ENCODE data around the gene KDM4C.

Gene KDM4C

DNA sequence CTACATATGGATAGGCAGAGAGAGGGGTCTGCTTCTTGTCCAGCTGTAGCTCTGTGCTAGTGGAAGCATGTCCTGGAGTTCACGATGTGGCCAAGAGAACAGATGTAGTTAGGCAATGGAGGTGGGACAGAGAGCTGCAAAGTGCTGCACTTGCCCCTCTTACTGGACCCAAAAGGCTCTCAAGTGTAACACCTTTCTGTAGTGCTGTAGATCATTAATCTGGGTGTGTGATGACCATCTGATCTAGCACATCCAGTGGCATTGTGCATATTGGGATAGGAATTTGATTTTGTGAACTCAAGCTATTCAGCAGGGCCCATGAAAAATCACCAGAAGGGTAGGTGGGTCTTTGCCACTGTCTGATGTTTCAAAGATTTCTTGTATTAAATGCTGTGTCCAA lies 151.4 kb downstream of the KDM4C start:
- no peak for DNase-seq

- DNase-seq: no peak
Measured at GRCh38 chr9:6910032-6910431, 152.3 kb downstream of the KDM4C start.

DNA sequence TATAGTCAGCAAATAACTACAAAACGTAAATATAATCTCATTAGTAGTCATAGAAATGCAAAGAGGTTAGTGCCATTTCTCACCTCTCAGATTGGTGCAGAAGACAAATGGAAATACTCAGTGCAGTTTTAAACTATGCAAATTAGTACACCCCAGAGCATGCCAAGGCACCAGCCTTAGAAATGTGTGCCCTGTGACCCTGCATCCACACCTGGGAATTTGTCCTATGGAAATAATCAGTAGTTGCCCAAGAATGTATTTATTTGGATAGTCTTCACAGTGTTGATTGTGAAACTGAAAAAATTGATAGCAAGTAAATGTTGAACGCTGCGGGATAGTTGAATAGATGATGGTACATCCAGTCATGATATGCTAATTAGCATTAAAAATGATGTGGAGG lies 152.7 kb downstream of the KDM4C start:
- no peak for DNase-seq

- DNase-seq: no peak
Measured at GRCh38 chr9:6911901-6912638, 154.3 kb downstream of the KDM4C start.

- DNase-seq: no peak
Measured at GRCh38 chr9:6915635-6916034, 157.9 kb downstream of the KDM4C start.

DNA sequence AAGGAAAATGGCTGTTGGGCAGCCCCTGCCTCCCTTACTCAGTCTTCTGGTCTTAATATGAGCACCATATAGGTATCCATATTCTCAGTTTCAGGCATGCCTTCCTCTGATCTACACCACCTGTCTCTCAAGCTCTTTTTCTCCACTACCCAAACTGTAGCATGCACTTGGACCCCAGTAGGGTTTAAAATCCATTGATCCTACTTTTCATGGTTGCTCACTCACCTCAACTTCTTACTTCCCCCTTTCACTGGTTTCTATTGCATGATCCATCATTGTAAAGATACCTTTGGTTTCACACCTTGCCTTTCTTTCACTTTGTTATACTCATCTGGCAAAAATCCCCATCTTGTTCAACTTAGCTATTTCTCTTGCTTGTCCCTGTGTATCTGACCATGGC lies 159.4 kb downstream of the KDM4C start:
- DNase-seq: no peak

- DNase-seq: no peak
Measured at GRCh38 chr9:6920041-6920440, 162.3 kb downstream of the KDM4C start.

DNA sequence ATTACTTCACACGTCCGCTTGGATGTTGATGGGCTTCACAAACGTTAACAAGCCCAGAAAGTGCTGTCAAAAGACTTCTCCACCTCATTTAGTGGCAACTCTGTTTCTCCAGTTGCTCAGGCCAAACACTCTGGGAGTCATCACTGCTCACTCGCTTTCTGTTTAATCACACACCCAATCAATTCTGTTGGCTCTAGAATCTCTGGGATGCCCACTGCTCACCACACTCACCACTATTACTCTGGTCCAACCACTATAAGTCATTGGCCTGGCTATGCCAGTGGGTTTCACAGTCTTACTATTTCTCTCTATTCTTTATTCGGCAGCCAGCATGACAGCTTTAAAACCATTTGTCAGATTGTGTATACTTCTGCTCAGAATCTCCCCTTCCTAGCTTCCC lies 163.5 kb downstream of the KDM4C start:
- no peak for DNase-seq

- no peak for DNase-seq
Measured at GRCh38 chr9:6922124-6922676, 164.4 kb downstream of the KDM4C start.

- DNase-seq: no peak
Measured at GRCh38 chr9:6922680-6923079, 164.9 kb downstream of the KDM4C start.

- no peak for DNase-seq
Measured at GRCh38 chr9:6923086-6923485, 165.3 kb downstream of the KDM4C start.

DNA sequence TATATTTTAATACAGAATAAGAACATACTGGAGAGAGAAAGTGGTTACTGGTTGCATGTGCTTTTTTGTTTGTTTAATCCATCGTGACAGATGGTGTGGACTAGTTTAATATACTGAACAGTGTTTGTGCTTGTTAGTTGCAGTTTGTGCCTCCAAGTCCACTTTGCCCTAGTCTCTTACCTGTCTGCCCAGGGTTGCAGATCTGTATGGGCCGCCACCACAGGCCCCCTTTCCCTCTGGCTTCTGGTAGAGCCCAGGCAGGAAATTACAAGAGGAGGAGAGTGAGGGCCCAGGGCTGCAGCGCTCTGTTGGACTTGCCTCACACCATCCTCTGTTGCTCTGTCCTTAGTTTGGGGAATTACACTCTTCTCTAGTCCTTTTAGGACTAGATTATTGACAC lies 166.4 kb downstream of the KDM4C start:
- no peak for DNase-seq

GRCh38 chr9:6924988-6925563 lies 167.3 kb downstream of the KDM4C start:
- DNase-seq: no peak

DNA sequence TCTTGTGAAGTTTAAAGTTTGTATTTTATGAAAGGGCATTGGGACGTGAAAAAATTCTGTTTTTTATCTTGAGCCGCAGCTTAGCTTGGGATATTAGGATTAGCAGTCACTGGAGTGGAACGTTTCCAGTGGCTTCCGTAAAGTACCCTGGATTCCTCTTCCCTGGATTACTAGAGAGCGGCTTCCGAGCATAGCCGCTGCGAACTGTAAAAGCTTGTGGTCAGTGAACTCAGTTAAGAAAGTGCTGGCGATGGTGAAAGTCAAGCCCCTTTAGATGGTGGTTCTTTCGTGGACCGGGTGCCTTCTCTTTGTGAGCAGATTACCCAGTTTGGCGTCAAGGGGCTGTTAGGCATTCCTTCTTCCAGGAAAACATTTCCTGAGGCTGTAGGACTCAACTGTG lies 168.1 kb downstream of the KDM4C start:
- DNase-seq: no peak

- DNase-seq: no peak
Measured at GRCh38 chr9:6926436-6926835, 168.7 kb downstream of the KDM4C start.

- no peak for DNase-seq
Measured at GRCh38 chr9:6927838-6928237, 170.1 kb downstream of the KDM4C start.

- DNase-seq: no peak
Measured at GRCh38 chr9:6928863-6929262, 171.1 kb downstream of the KDM4C start.

GRCh38 chr9:6929441-6930215 lies 171.9 kb downstream of the KDM4C start:
- DNase-seq: no peak

GRCh38 chr9:6930827-6931226 lies 173.1 kb downstream of the KDM4C start:
- no peak for DNase-seq

DNA sequence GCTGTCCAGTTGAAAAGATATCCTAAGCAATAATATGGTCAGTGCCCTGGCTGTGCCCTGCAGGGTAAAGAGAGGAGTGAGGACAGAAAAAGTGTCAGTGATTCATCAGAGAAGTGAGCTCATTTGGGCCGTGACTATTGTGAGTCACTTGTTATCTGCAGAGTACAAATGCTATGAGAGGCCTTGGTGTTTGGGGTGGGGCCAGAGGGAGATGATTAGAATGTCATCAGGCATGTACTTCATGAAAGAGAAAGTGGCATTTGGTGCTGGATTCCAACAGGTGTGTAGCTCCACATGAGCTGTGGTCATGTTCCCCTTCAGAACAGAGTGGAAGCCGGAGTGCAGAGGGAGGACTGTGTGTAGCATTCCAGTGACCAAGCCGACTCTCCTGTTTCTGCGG lies 174.1 kb downstream of the KDM4C start:
- no peak for DNase-seq

DNA sequence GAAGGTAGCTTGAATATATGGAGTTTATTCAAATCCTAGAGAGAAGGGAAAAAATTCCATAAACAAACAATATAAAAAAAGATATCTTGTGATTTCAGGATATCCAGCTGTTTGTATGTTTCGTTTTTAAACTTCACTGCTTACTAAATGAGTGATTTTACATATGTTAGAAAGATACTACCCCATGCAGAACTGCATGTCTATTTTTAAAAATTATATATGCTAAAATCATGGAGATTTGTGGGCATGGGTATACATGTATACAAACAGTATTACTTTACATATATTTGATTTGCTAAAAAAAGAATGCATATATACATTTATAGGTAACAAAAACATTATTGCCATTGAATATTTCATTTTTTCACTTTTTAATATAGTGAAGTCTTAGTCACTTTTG lies 178.3 kb downstream of the KDM4C start:
- DNase-seq: no peak

DNA sequence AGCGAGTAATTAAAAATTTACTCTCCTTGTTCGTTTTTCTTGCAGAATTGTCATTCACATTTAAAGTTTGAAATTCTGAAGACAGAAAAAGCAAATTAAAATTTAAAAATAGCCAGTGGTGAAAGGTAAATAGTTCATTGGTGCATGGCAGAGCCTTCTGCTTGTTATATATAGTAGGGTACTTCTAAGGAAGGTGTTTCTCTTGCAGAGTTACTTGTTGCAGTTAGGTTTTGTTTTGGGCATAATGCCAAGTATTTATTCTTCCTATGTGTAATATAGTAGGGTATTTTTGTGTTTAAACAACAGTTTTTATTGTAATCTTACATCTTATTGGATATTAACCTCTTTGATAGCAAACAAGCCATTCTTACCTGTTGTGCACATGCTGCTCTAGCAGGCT lies 179.4 kb downstream of the KDM4C start:
- no peak for DNase-seq

DNA sequence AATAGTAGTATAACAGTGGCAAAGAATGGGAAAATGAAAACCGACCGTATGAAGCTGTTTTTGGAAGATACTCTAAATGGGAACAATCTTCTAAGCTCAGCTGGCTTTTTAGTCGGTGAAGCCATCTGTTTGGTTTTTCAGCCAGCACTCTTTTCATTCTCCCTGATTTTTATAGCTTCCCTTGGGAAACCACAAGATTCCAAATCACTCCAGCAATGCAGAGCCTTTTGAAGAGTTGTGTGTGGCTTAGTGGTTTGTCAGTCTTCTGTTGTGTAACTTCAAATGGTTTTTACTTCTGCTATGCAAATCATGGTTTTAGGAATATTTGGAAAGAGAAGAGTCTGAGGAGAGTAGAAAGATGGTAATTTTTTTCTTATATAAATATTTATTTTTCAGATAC lies 180.7 kb downstream of the KDM4C start:
- DNase-seq: no peak

DNA sequence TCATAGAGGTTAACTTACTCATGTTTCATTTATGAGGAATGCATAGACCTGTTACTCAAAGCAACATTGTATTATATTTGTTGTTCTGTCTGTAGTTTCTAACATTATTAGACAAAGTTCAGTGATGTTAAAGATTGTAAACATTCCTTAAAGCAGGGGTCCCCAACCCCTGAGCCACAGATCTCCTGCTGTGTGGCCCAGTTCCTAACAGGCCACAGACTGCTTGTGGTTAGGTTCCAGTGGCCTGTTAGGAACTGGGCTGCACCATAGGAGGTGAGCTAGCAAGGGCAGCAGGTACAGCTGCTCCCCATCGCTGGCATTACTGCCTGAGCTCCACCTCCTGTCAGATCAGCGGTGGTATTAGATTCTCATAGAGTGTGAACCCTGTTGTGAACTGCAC lies 181.1 kb downstream of the KDM4C start:
- DNase-seq: no peak
